KMS-11 (cell line): ENCODE results near the gene PEMT.

ENCODE experiments used
- H2AFZ ChIP-seq: fragments of 200-600 bp; sonication (generic); 2 replicates; pipeline ENCODE4 v1.6.1; 2016; ENCODE audit warnings: antibody characterized with exemption, mixed run types, low read depth
- H3K27ac ChIP-seq: fragments of 200-600 bp; sonication (generic); 2 replicates; pipeline ENCODE4 v1.6.1; 2016; ENCODE audit warnings: mild to moderate bottlenecking, mixed run types
- H3K27me3 ChIP-seq: fragments of 200-600 bp; sonication (generic); 2 replicates; pipeline ENCODE4 v1.6.1; 2017; ENCODE audit warnings: mild to moderate bottlenecking, low read depth, mixed run types, moderate library complexity; ENCODE audit not compliant: insufficient read depth
- H3K36me3 ChIP-seq: fragments of 200-600 bp; sonication (generic); 2 replicates; pipeline ENCODE4 v1.6.1; 2017; ENCODE audit warnings: mild to moderate bottlenecking, mixed run types; ENCODE audit not compliant: insufficient read depth
- H3K4me1 ChIP-seq: fragments of 200-600 bp; sonication (generic); 2 replicates; pipeline ENCODE4 v1.6.1; 2016; ENCODE audit warnings: mild to moderate bottlenecking, low read depth, mixed run types; ENCODE audit not compliant: poor library complexity, severe bottlenecking
- H3K4me2 ChIP-seq: fragments of 200-600 bp; sonication (generic); 2 replicates; pipeline ENCODE4 v1.7.0; 2016; ENCODE audit warnings: mild to moderate bottlenecking, mixed run types
- H3K4me3 ChIP-seq: fragments of 200-600 bp; sonication (generic); IDR thresholded peaks from 2 replicates; pipeline ENCODE4 v1.6.1; 2017; ENCODE audit warnings: low read depth, low read length, mixed read lengths; ENCODE audit not compliant: insufficient read depth
- H3K79me2 ChIP-seq: fragments of 200-600 bp; sonication (generic); 2 replicates; pipeline ENCODE4 v1.6.1; 2016; ENCODE audit warnings: low read depth, mixed run types; ENCODE audit not compliant: insufficient read depth
- H3K9ac ChIP-seq: fragments of 200-600 bp; sonication (generic); 2 replicates; pipeline ENCODE4 v1.6.1; 2016; ENCODE audit warnings: mild to moderate bottlenecking, mixed run types
- H4K20me1 ChIP-seq: fragments of 200-600 bp; sonication (generic); 2 replicates; pipeline ENCODE4 v1.6.1; 2016; ENCODE audit warnings: mild to moderate bottlenecking, mixed run types; ENCODE audit not compliant: insufficient read depth
- CTCF ChIP-seq: fragments of 200-600 bp; sonication (generic); conservative IDR thresholded peaks from 2 replicates; pipeline ENCODE4 v1.6.1; 2017; ENCODE audit warnings: low read depth, mild to moderate bottlenecking, antibody characterized with exemption, low read length, moderate library complexity, mixed read lengths

Gene PEMT

GRCh38 chr17:17566896-17567513 is 24.5 kb downstream of the PEMT start:
- H3K9ac ChIP-seq = no peak overlapping the region

GRCh38 chr17:17565471-17566339 is 25.8 kb downstream of the PEMT start:
- Histone ChIP-seq H3K4me3 (no peak overlapping the region), H3K4me2 (no peak overlapping the region)

More at GRCh38 chr17:17566896-17567513, 24.5 kb downstream of the PEMT start:
- Histone ChIP-seq H2AFZ (no peak overlapping the region), H3K4me2 (no peak overlapping the region), H3K27me3 (no peaks in the 10 kb centered on the region), H3K79me2 (no peaks in the 10 kb centered on the region), H3K36me3 (no peaks in the 10 kb centered on the region), H3K4me3 (no peak overlapping the region), H3K27ac (no peak overlapping the region), H4K20me1 (no peaks in the 10 kb centered on the region), H3K4me1 (no peaks in the 10 kb centered on the region)
- no peak for TF ChIP-seq CTCF

GRCh38 chr17:17564896-17565295 is 26.6 kb downstream of the PEMT start:
- no peak overlapping the region for H3K9ac ChIP-seq
- H3K36me3 ChIP-seq = no peaks in the 10 kb centered on the region
- no peak for TF ChIP-seq CTCF
- H2AFZ ChIP-seq = no peak overlapping the region
- no peaks in the 10 kb centered on the region for H4K20me1 ChIP-seq
- H3K4me3 ChIP-seq = no peak overlapping the region
- no peak overlapping the region for H3K27ac ChIP-seq
- H3K4me2 ChIP-seq = no peak overlapping the region
- no peaks in the 10 kb centered on the region for H3K4me1 ChIP-seq
- H3K27me3 ChIP-seq = no peaks in the 10 kb centered on the region
- H3K79me2 ChIP-seq = no peaks in the 10 kb centered on the region

More at GRCh38 chr17:17565471-17566339, 25.8 kb downstream of the PEMT start:
- no peak for TF ChIP-seq CTCF
- Histone ChIP-seq H3K36me3 (no peaks in the 10 kb centered on the region), H2AFZ (no peak overlapping the region), H3K9ac (no peak overlapping the region), H3K4me1 (no peaks in the 10 kb centered on the region), H3K79me2 (no peaks in the 10 kb centered on the region), H3K27me3 (no peaks in the 10 kb centered on the region), H4K20me1 (no peaks in the 10 kb centered on the region), H3K27ac (no peak overlapping the region)

- Histone ChIP-seq H3K79me2 (no peaks in the 10 kb centered on the region), H3K9ac (no peak overlapping the region), H3K4me3 (no peak overlapping the region), H3K27me3 (no peaks in the 10 kb centered on the region), H4K20me1 (no peaks in the 10 kb centered on the region), H3K27ac (no peak overlapping the region), H3K4me2 (no peak overlapping the region), H3K36me3 (no peaks in the 10 kb centered on the region), H3K4me1 (no peaks in the 10 kb centered on the region), H2AFZ (no peak overlapping the region)
- TF ChIP-seq CTCF = no peak
These were observed 27.2 kb downstream of the PEMT start for GRCh38 chr17:17564323-17564722.
